ENCODE measurements around the gene ASH1L. TPM values are rescaled to one million over a fixed set of nuclear protein-coding genes. Genes with fewer than 3 reads are reported as not detected.

Gene ASH1L
- total RNA-seq, 4 donors from 2014 or later, result 43.7 to 57.1 (median 52.0) TPM

DNA sequence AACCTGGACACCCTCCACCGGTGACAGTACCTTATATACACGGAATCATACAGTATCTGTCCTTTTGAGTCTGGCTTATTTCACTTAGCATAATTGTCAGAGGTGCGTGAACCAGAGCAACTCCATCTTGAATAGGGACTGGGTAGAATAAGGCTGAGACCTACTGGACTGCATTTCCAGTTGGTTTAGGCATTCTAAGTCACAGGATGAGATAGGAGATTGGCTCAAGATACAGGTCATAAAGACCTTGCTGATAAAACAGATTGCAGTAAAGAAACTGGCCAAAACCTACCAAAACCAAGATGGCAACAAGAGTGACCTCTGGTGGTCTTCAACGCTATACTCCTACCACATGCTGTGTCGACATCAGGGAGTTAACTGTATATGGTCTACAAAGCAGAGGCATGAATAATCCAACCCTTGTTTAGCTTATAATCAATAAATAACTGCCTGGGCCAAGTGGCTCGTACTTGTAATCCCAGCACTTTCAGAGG lies 255.3 kb downstream of the ASH1L start:
- H3K4me1 ChIP-seq, result peaks cover 14% of the 10 kb centered on the region in 2 donors
- intact Hi-C loops (cut with DNase I; ENCODE audit: low total_unique reads), result loop anchor here (5.0 kb wide), 1 partner anchor 100 kb away; the partner anchor contains the start of genes MTX1 and THBS3
- no peak for ATAC-seq
- H3K27me3 ChIP-seq, result no peaks in the 10 kb centered on the region
- no peaks in the 10 kb centered on the region for H3K9me3 ChIP-seq
- no peak overlapping the region for H3K4me3 ChIP-seq
- no peak for TF ChIP-seq POLR2A (IDR thresholded peaks at IDR 0.05)
- TF ChIP-seq, protein P1, sequence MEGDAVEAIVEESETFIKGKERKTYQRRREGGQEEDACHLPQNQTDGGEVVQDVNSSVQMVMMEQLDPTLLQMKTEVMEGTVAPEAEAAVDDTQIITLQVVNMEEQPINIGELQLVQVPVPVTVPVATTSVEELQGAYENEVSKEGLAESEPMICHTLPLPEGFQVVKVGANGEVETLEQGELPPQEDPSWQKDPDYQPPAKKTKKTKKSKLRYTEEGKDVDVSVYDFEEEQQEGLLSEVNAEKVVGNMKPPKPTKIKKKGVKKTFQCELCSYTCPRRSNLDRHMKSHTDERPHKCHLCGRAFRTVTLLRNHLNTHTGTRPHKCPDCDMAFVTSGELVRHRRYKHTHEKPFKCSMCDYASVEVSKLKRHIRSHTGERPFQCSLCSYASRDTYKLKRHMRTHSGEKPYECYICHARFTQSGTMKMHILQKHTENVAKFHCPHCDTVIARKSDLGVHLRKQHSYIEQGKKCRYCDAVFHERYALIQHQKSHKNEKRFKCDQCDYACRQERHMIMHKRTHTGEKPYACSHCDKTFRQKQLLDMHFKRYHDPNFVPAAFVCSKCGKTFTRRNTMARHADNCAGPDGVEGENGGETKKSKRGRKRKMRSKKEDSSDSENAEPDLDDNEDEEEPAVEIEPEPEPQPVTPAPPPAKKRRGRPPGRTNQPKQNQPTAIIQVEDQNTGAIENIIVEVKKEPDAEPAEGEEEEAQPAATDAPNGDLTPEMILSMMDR (IDR thresholded peaks at IDR 0.05 in 4 of 5, conservative IDR thresholded peaks at IDR 0.05 in 1 of 5), result peak in 2 of 5 experiments; percentile 19 to 25
- in situ Hi-C loops (cut with MboI; ENCODE audit: low sequenced_read_pairs in 4 of 4), result no loop called here
- H3K36me3 ChIP-seq, result peaks cover 0 to 11% of the 10 kb centered on the region in 2 donors
- no peak for DNase-seq
- H3K27ac ChIP-seq, result no peak overlapping the region

GRCh38 chr1:155305881-155306391 lies 256.7 kb downstream of the ASH1L start:
- DNase-seq (no peak), ATAC-seq (no peak)
- Histone ChIP-seq H3K36me3 (peaks cover 0 to 1% of the 10 kb centered on the region in 2 donors), H3K27me3 (no peaks in the 10 kb centered on the region), H3K27ac (no peak overlapping the region), H3K4me1 (peaks cover 14% of the 10 kb centered on the region in 2 donors), H3K4me3 (no peak overlapping the region), H3K9me3 (no peaks in the 10 kb centered on the region)
- TF ChIP-seq, protein P1 (IDR thresholded peaks at IDR 0.05 in 4 of 5, conservative IDR thresholded peaks at IDR 0.05 in 1 of 5), result no peak
- TF ChIP-seq POLR2A (IDR thresholded peaks at IDR 0.05), result no peak
- in situ Hi-C loops (cut with MboI; ENCODE audit: low sequenced_read_pairs in 4 of 4), result no loop called here
- intact Hi-C loops (cut with DNase I; ENCODE audit: low total_unique reads), result loop anchor here (5.0 kb wide), 1 partner anchor 99 kb away; the partner anchor contains the start of genes MTX1 and THBS3

- DNase-seq (no peak), ATAC-seq (no peak)
- Histone ChIP-seq H3K27ac (no peak overlapping the region), H3K4me1 (peaks cover 4 to 6% of the 10 kb centered on the region in 2 donors), H3K27me3 (no peaks in the 10 kb centered on the region), H3K36me3 (no peaks in the 10 kb centered on the region), H3K9me3 (no peaks in the 10 kb centered on the region), H3K4me3 (no peak overlapping the region)
- in situ Hi-C loops (cut with MboI; ENCODE audit: low sequenced_read_pairs in 4 of 4), result no loop called here
- TF ChIP-seq, protein P1 (IDR thresholded peaks at IDR 0.05 in 4 of 5, conservative IDR thresholded peaks at IDR 0.05 in 1 of 5), result no peak
- no peak for TF ChIP-seq POLR2A (IDR thresholded peaks at IDR 0.05)
- intact Hi-C loops (cut with DNase I; ENCODE audit: low total_unique reads), result loop anchor here (5.0 kb wide), 1 partner anchor 97 kb away; the partner anchor contains the start of genes MTX1 and THBS3
Observed at GRCh38 chr1:155304558-155305063, 258.0 kb downstream of the ASH1L start.

DNA sequence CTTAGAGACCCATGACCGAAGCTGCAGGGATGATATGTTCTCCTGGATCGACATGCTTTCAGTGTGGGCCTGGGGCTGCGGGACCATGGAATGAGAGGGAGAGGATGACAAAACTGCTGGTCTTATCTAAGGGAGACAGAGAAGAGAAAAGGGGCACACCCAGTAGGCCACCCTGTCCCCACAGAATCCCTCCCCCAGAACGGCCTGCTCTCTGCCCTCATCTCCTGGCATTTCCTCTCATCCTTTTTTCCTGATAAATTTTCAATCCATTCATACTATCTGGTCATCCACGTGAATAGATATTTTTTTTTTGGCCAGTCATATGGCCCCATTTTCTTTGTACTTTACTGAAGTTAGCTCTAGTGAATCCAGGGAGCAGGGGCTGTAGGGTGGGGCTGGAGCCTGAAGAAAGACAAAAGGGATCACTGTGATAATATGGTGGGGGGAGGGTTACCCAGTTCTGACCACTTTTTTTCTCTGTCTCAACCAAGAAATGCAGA lies 261.2 kb downstream of the ASH1L start, which contains the start of gene PKLR:
Gene PKLR, minus strand, starts transcription at position 97 of the 500 bp plus-strand sequence. Its CDS starts 43 bp downstream, at position 54.
- in situ Hi-C loops (cut with MboI; ENCODE audit: low sequenced_read_pairs in 4 of 4) (no loop called here), intact Hi-C loops (cut with DNase I; ENCODE audit: low total_unique reads) (no loop called here)
- peaks cover 0 to 3% (median 0%) of the 10 kb centered on the region in 3 donors for H3K27me3 ChIP-seq
- TF ChIP-seq, protein P1 (IDR thresholded peaks at IDR 0.05 in 4 of 5, conservative IDR thresholded peaks at IDR 0.05 in 1 of 5), result no peak
- no peak for TF ChIP-seq POLR2A (IDR thresholded peaks at IDR 0.05)
- H3K4me3 ChIP-seq, result no peak within 1 kb of the TSS
- H3K4me1 ChIP-seq, result no peaks in the 10 kb centered on the region
- H3K9me3 ChIP-seq, result no peaks in the 10 kb centered on the region
- ATAC-seq (no peak), DNase-seq (no peak)
- no peak within 1 kb of the TSS for H3K27ac ChIP-seq
- H3K36me3 ChIP-seq, result no peaks in the 10 kb centered on the region
